GM13976 (cell line): Measurements from ENCODE around the gene SLC13A3.

Experiments used
- DNase-seq: peaks from one replicate; pipeline ENCODE4 v3.0.0; 2012; ENCODE audit warnings: low spot score
- in situ Hi-C: fragments of 300-500 bp; cut with MboI; formaldehyde crosslinking; loops from one replicate; pipeline ENCODE4 v1.12.0; 2022; ENCODE audit warnings: low sequenced_read_pairs, mixed read lengths, inconsistent platforms; ENCODE audit not compliant: unreplicated experiment
- TF ChIP-seq, protein P1 (sequence below): IDR thresholded peaks from 2 replicates; pipeline ENCODE4 v1.5.1; 2012; ENCODE audit warnings: borderline replicate concordance, mild to moderate bottlenecking; ENCODE audit not compliant: insufficient read depth; ENCODE audit errors: extremely low read depth, missing control alignments, control extremely low read depth

The SLC13A3 gene, protein sequence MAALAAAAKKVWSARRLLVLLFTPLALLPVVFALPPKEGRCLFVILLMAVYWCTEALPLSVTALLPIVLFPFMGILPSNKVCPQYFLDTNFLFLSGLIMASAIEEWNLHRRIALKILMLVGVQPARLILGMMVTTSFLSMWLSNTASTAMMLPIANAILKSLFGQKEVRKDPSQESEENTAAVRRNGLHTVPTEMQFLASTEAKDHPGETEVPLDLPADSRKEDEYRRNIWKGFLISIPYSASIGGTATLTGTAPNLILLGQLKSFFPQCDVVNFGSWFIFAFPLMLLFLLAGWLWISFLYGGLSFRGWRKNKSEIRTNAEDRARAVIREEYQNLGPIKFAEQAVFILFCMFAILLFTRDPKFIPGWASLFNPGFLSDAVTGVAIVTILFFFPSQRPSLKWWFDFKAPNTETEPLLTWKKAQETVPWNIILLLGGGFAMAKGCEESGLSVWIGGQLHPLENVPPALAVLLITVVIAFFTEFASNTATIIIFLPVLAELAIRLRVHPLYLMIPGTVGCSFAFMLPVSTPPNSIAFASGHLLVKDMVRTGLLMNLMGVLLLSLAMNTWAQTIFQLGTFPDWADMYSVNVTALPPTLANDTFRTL

DNA sequence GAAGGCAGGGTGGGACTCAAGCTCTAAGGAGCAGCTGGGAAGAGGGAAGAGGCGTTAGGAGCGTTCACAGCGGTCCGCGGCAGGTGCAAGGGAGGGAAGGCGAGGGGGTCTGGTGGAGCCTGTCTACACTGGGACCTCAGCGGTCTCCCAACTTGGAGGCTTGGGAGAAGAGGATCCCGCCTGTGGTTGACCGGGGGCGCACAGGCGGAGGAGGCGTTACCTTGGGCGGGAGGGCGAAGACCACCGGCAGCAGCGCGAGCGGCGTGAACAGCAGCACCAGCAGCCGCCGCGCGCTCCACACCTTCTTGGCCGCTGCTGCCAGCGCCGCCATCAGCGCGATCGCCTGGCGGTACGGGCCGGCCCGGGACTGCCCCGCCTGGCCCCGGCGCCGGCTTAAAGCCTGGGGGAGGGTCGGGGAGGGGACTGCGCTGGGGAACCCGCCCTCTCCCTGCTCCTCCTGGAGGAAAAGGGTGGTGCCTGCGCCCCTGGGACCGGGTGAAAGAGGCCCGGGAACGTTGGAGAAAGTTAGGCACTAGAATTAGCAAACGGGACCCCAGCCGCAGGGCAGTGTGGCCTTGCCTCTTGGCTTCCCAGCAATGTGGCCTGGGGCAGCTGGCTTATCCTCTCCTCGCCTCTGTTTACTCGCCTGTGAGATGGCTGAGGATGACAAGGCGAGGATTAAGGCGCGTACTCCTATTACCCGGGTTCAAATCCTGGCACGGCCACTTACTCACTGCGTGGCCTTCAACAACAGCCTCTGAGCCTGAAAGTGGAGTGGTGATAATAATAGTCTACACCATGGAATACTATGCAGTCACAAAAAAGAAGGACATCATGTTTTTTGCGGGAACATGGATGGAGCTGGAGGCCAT, at the start of gene SLC13A3:
Gene SLC13A3 (minus strand): TSS at position 369 of the 872 bp plus-strand sequence. CDS start 38 bp downstream, at position 331.
- in situ Hi-C loops: no loop called here
- no peak for DNase-seq
- TF ChIP-seq, protein P1, sequence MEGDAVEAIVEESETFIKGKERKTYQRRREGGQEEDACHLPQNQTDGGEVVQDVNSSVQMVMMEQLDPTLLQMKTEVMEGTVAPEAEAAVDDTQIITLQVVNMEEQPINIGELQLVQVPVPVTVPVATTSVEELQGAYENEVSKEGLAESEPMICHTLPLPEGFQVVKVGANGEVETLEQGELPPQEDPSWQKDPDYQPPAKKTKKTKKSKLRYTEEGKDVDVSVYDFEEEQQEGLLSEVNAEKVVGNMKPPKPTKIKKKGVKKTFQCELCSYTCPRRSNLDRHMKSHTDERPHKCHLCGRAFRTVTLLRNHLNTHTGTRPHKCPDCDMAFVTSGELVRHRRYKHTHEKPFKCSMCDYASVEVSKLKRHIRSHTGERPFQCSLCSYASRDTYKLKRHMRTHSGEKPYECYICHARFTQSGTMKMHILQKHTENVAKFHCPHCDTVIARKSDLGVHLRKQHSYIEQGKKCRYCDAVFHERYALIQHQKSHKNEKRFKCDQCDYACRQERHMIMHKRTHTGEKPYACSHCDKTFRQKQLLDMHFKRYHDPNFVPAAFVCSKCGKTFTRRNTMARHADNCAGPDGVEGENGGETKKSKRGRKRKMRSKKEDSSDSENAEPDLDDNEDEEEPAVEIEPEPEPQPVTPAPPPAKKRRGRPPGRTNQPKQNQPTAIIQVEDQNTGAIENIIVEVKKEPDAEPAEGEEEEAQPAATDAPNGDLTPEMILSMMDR: no peak

DNA sequence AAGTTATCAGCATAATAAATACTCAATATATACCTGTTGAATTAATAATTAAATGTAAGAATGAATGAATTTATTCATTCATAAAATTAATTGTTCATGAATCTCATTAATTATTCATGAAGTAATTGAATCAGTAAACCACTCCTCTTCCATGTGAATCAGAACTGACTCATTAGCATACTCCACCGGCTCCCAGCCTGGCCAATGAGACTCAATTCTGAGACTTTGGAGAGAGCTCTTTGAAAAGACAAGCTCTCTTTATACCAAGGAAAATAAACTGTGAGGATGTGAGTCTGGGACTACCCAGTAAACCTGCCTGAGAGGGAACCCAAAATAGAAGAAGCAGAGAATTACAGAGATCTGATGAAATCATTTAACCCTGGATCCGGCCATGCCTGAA, 49.8 kb upstream of the SLC13A3 start:
- TF ChIP-seq, protein P1: no peak
- no peak for DNase-seq
- in situ Hi-C loops: no loop called here

DNA sequence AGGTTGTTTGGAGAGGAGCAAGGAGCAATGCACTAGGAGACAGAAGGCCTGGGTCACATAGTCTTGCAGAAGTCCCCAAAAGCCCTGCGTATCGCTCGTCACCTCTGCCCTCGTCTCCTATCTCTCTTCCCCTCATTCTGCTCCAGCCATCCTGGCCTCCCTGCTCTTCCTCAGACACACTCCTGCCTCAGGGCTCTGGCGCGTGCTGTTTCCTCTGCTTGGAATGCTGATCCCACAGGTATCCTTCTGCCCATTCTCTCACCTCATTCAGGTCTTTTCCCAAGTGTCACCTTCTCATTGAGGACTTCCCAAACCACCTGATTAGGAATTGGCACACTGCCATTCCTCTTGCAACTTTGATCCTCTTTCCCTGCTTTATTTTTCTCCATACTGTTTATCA, 49.2 kb upstream of the SLC13A3 start:
- DNase-seq: no peak
- TF ChIP-seq, protein P1: no peak
- in situ Hi-C loops: no loop called here

DNA sequence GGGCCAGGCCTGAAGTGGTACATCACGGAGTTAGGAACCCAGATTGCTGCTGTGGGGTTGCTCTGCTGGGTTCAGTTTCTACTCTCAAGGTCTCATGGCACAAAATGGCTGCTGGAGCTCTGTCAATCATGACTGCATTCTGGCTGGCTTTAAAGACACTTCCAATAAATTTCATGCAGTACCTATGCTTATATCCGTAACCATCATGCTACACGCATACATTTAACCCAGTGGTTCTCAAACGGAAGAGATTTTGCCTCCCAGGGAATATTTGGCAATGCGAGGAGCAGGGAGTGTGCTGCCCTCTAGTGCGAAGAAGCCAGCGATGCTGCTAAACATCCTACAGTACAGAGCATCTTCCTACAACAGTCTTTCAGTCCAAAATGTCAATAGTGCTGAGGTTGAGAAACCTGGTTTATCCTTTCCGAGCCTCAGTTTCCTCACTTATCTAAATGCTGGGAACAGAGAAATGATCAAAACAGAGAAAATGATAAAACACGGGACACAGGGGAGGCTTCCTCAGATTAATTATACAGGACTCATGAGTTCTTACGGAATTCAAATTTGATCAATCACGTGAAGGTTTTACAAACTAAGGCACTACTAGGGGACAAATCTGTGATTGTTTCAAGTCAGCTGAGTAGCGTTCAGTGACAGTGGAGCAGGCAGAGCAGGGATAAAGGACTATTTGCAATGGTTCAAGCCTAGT, 48.5 kb upstream of the SLC13A3 start:
- DNase-seq: no peak
- in situ Hi-C loops: loop anchor here (25.0 kb wide), 1 partner anchor 563 kb away; no protein-coding TSS in a partner anchor
- TF ChIP-seq, protein P1: peak; percentile 17

DNA sequence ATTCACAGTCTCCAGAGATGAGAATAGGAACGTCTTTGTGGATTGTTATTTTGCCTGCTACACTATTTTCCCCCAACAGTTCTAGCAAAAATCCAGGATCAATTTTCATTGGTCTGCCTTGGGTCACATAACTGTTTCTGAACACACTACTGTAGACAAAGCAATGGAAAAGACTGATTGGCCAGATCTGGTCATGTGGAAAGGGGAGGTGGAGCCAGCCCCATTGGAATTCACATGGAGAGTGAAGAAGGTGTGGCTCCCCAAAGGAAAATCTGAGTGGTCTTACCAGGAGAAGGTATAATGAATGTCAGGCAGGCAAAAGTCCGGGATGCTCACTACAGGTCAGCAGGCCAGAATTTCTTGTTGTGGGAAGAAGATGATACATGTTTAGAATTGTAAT, 47.5 kb upstream of the SLC13A3 start:
- no peak for DNase-seq
- TF ChIP-seq, protein P1: no peak
- in situ Hi-C loops: loop anchor here (25.0 kb wide), 1 partner anchor 561 kb away; no protein-coding TSS in a partner anchor
